ENCODE results near the gene SAMD14.

The SAMD14 gene

GRCh38 chr17:50075446-50076032, 54.4 kb downstream of the SAMD14 start:
- H3K27ac ChIP-seq = no peak overlapping the region
- H3K4me3 ChIP-seq (ENCODE audit: low read depth, low read length) = no peak overlapping the region
- peaks cover 4% of the 10 kb centered on the region for H3K4me1 ChIP-seq
- H3K79me2 ChIP-seq = no peaks in the 10 kb centered on the region
- H3K9me3 ChIP-seq (ENCODE audit: control insufficient read depth, low read length) = no peaks in the 10 kb centered on the region
- H3K4me2 ChIP-seq (ENCODE audit: low read length) = no peak overlapping the region
- H3K36me3 ChIP-seq (ENCODE audit: control insufficient read depth, insufficient read depth, low read length) = no peaks in the 10 kb centered on the region
- no peak overlapping the region for H3K9ac ChIP-seq
- TF ChIP-seq CTCF (IDR thresholded peaks at IDR 0.05) = no peak
- H3K27me3 ChIP-seq (ENCODE audit: control insufficient read depth, insufficient read depth, low read length) = no peaks in the 10 kb centered on the region
- H2AFZ ChIP-seq = no peak overlapping the region

- Histone ChIP-seq H3K27ac (no peak overlapping the region), H3K27me3 (ENCODE audit: control insufficient read depth, insufficient read depth, low read length) (no peaks in the 10 kb centered on the region), H3K36me3 (ENCODE audit: control insufficient read depth, insufficient read depth, low read length) (no peaks in the 10 kb centered on the region), H3K79me2 (no peaks in the 10 kb centered on the region), H3K4me1 (peaks cover 4% of the 10 kb centered on the region), H3K4me3 (ENCODE audit: low read depth, low read length) (no peak overlapping the region), H3K4me2 (ENCODE audit: low read length) (no peak overlapping the region), H2AFZ (no peak overlapping the region), H3K9me3 (ENCODE audit: control insufficient read depth, low read length) (no peaks in the 10 kb centered on the region), H3K9ac (no peak overlapping the region)
- TF ChIP-seq CTCF (IDR thresholded peaks at IDR 0.05) = no peak
Observed at GRCh38 chr17:50074227-50074626, 55.7 kb downstream of the SAMD14 start.

- no peak overlapping the region for H3K9ac ChIP-seq
- H3K36me3 ChIP-seq (ENCODE audit: control insufficient read depth, insufficient read depth, low read length) = no peaks in the 10 kb centered on the region
- no peak overlapping the region for H3K4me3 ChIP-seq (ENCODE audit: low read depth, low read length)
- no peak for TF ChIP-seq CTCF (IDR thresholded peaks at IDR 0.05)
- H3K27ac ChIP-seq = no peak overlapping the region
- H3K27me3 ChIP-seq (ENCODE audit: control insufficient read depth, insufficient read depth, low read length) = no peaks in the 10 kb centered on the region
- no peak overlapping the region for H2AFZ ChIP-seq
- peaks cover 4% of the 10 kb centered on the region for H3K79me2 ChIP-seq
- H3K9me3 ChIP-seq (ENCODE audit: control insufficient read depth, low read length) = no peaks in the 10 kb centered on the region
- H3K4me2 ChIP-seq (ENCODE audit: low read length) = peak overlapping the region; percentile 44
- H3K4me1 ChIP-seq = peaks cover 4% of the 10 kb centered on the region
Observed at GRCh38 chr17:50072925-50073324, 57.0 kb downstream of the SAMD14 start.

GRCh38 chr17:50072130-50072529, 57.8 kb downstream of the SAMD14 start:
- Histone ChIP-seq H3K27ac (no peak overlapping the region), H3K27me3 (ENCODE audit: control insufficient read depth, insufficient read depth, low read length) (no peaks in the 10 kb centered on the region)

More at GRCh38 chr17:50072130-50072529, 57.8 kb downstream of the SAMD14 start:
- no peak for TF ChIP-seq CTCF (IDR thresholded peaks at IDR 0.05)
- Histone ChIP-seq H3K4me2 (ENCODE audit: low read length) (no peak overlapping the region), H3K9me3 (ENCODE audit: control insufficient read depth, low read length) (no peaks in the 10 kb centered on the region), H3K79me2 (peaks cover 4% of the 10 kb centered on the region), H2AFZ (no peak overlapping the region), H3K9ac (no peak overlapping the region), H3K4me1 (peaks cover 4% of the 10 kb centered on the region), H3K36me3 (ENCODE audit: control insufficient read depth, insufficient read depth, low read length) (no peaks in the 10 kb centered on the region), H3K4me3 (ENCODE audit: low read depth, low read length) (no peak overlapping the region)

Measured in parathyroid adenoma (tissue), 2 donors.